Umbilical cord (tissue), 1 donor: ENCODE results near the gene DCTN5. TPM values are rescaled to one million over a fixed set of nuclear protein-coding genes. Genes with fewer than 3 reads are reported as not detected.

ENCODE experiments used
- total RNA-seq: library from RNA; depleted of rRNA; stranded (reverse); fragments of >200 nt; gene quantifications from one replicate; pipeline ENCODE4 v1.2.3, GENCODE V29; 2014; ENCODE audit warnings: low replicate concordance; ENCODE audit not compliant: insufficient read depth

DCTN5 gene
- total RNA-seq, 1 donor from 2014 or later: 35.6 TPM

Other genes with a start within 250 kb of the DCTN5 start
- 5.5 TPM for gene COG7, start 188.3 kb upstream of the DCTN5 start, total RNA-seq
- 44.3 TPM for gene GGA2, start 131.0 kb upstream of the DCTN5 start, total RNA-seq
- 26.0 TPM for gene EARS2, start 84.1 kb upstream of the DCTN5 start, total RNA-seq
- gene UBFD1, start 83.7 kb upstream of the DCTN5 start, total RNA-seq: 84.5 TPM
- 122 TPM for gene NDUFAB1, start 45.1 kb upstream of the DCTN5 start, total RNA-seq
- 6.3 TPM for gene PALB2, start 156 bp upstream of the DCTN5 start, total RNA-seq
- 27.4 TPM for gene PLK1, start 37.4 kb downstream of the DCTN5 start, total RNA-seq
- gene ERN2, start 71.8 kb downstream of the DCTN5 start, total RNA-seq: 5.8 TPM
- gene CHP2, start 113.6 kb downstream of the DCTN5 start, total RNA-seq: 0.24 TPM
- gene PRKCB, start 194.5 kb downstream of the DCTN5 start, total RNA-seq: 17.8 TPM